Activated CD8-positive, alpha-beta T cell treated with anti-CD3 and anti-CD28 coated beads, Interleukin-2, amount 10 ng/mL, durations not matched to agents 7 days and 5 days (primary cell): ENCODE results near the gene SMARCC1. TPM values are rescaled to one million over a fixed set of nuclear protein-coding genes. Genes with fewer than 3 reads are reported as not detected.

Experiments used
- ATAC-seq: fragments of 150-1000 bp; cut with Tn5 transposase; one replicate; pipeline ENCODE4 v1.10.0; 2021; ENCODE audit warnings: moderate library complexity
- CTCF ChIA-PET: fragments of 350-600 bp; sonication (Branson Sonifier 250); formaldehyde crosslinking; loops from one replicate; lab custom pipeline; 2021; ENCODE audit warnings: antibody characterized with exemption; lab: Charles Lee
- POLR2A ChIA-PET: fragments of 350-600 bp; sonication (Branson Sonifier 250); formaldehyde crosslinking; loops from one replicate; lab custom pipeline; 2021; ENCODE audit warnings: antibody characterized with exemption; lab: Charles Lee
- DNase-seq: peaks from one replicate; pipeline ENCODE4 v3.0.0-alpha.2; 2020
- H3K27ac Mint-ChIP-seq: one replicate; pipeline ENCODE4 v1.8.0; 2021; ENCODE audit warnings: mild to moderate bottlenecking, mixed read lengths
- H3K27me3 Mint-ChIP-seq: one replicate; pipeline ENCODE4 v1.8.0; 2021; ENCODE audit warnings: low read depth, mixed read lengths
- H3K36me3 Mint-ChIP-seq: one replicate; pipeline ENCODE4 v1.8.0; 2021; ENCODE audit warnings: low read depth, mixed read lengths
- H3K4me1 Mint-ChIP-seq: one replicate; pipeline ENCODE4 v1.8.0; 2021; ENCODE audit warnings: low read depth, mixed read lengths
- H3K4me3 Mint-ChIP-seq: one replicate; pipeline ENCODE4 v1.8.0; 2021; ENCODE audit warnings: mild to moderate bottlenecking, mixed read lengths
- H3K9me3 Mint-ChIP-seq: one replicate; pipeline ENCODE4 v1.8.0; 2022; ENCODE audit warnings: mixed read lengths; ENCODE audit not compliant: insufficient read depth
- total RNA-seq, 2 experiments: library from RNA; stranded (reverse); gene quantifications; one replicate each; pipeline ENCODE4 v1.2.3, GENCODE V29; 2021

Gene SMARCC1
- total RNA-seq, 2 experiments from 2014 or later = 76.4 to 98.1 TPM

- H3K27ac Mint-ChIP-seq = no peak overlapping the region
- no peaks in the 10 kb centered on the region for H3K27me3 Mint-ChIP-seq
- no peak for DNase-seq
- POLR2A ChIA-PET = no interaction called here
- no peak overlapping the region for H3K4me3 Mint-ChIP-seq
- CTCF ChIA-PET = no interaction called here
- ATAC-seq = no peak
- H3K4me1 Mint-ChIP-seq = no peaks in the 10 kb centered on the region
- no peaks in the 10 kb centered on the region for H3K9me3 Mint-ChIP-seq
- peaks cover 12% of the 10 kb centered on the region for H3K36me3 Mint-ChIP-seq
Measured at GRCh38 chr3:47650294-47650693, 131.4 kb downstream of the SMARCC1 start.

GRCh38 chr3:47647550-47647949 is 134.1 kb downstream of the SMARCC1 start:
- ATAC-seq (no peak), DNase-seq (no peak)
- CTCF ChIA-PET = interaction anchor here (1.2 kb wide), 1 partner anchor 30 kb away, joined by 3 read pairs; no protein-coding TSS in a partner anchor
- Mint-ChIP-seq H3K9me3 (no peaks in the 10 kb centered on the region), H3K4me1 (no peaks in the 10 kb centered on the region), H3K4me3 (no peak overlapping the region), H3K27ac (no peak overlapping the region), H3K27me3 (no peaks in the 10 kb centered on the region), H3K36me3 (peaks cover 3% of the 10 kb centered on the region)
- POLR2A ChIA-PET = no interaction called here

GRCh38 chr3:47646362-47646761 is 135.3 kb downstream of the SMARCC1 start:
- Mint-ChIP-seq H3K4me3 (no peak overlapping the region), H3K27me3 (no peaks in the 10 kb centered on the region), H3K9me3 (no peaks in the 10 kb centered on the region), H3K36me3 (peaks cover 7% of the 10 kb centered on the region), H3K4me1 (no peaks in the 10 kb centered on the region), H3K27ac (no peak overlapping the region)
- DNase-seq (no peak), ATAC-seq (no peak)
- POLR2A ChIA-PET = no interaction called here
- CTCF ChIA-PET = no interaction called here

- Mint-ChIP-seq H3K27ac (no peak overlapping the region), H3K4me1 (no peaks in the 10 kb centered on the region), H3K27me3 (no peaks in the 10 kb centered on the region), H3K9me3 (no peaks in the 10 kb centered on the region), H3K36me3 (peaks cover 7% of the 10 kb centered on the region), H3K4me3 (no peak overlapping the region)
- ATAC-seq = no peak
- no peak for DNase-seq
- ChIA-PET POLR2A (no interaction called here), CTCF (no interaction called here)
Measured at GRCh38 chr3:47645551-47645950, 136.1 kb downstream of the SMARCC1 start.

GRCh38 chr3:47643092-47643491 is 138.6 kb downstream of the SMARCC1 start:
- Mint-ChIP-seq H3K4me1 (no peaks in the 10 kb centered on the region), H3K9me3 (no peaks in the 10 kb centered on the region), H3K27me3 (no peaks in the 10 kb centered on the region), H3K36me3 (peaks cover 9% of the 10 kb centered on the region), H3K27ac (no peak overlapping the region), H3K4me3 (no peak overlapping the region)
- ATAC-seq = no peak
- ChIA-PET CTCF (no interaction called here), POLR2A (no interaction called here)
- DNase-seq = no peak

GRCh38 chr3:47641739-47642138 is 140.0 kb downstream of the SMARCC1 start:
- no peak for DNase-seq
- Mint-ChIP-seq H3K36me3 (peaks cover 12% of the 10 kb centered on the region), H3K4me1 (no peaks in the 10 kb centered on the region), H3K27ac (no peak overlapping the region), H3K27me3 (no peaks in the 10 kb centered on the region), H3K4me3 (no peak overlapping the region), H3K9me3 (no peaks in the 10 kb centered on the region)
- no peak for ATAC-seq
- ChIA-PET CTCF (no interaction called here), POLR2A (no interaction called here)

- no peak overlapping the region for H3K27ac Mint-ChIP-seq
- H3K4me3 Mint-ChIP-seq = no peak overlapping the region
- H3K36me3 Mint-ChIP-seq = peaks cover 37% of the 10 kb centered on the region
- no peaks in the 10 kb centered on the region for H3K4me1 Mint-ChIP-seq
- ChIA-PET POLR2A (no interaction called here), CTCF (no interaction called here)
- no peak for DNase-seq
- no peaks in the 10 kb centered on the region for H3K27me3 Mint-ChIP-seq
- H3K9me3 Mint-ChIP-seq = no peaks in the 10 kb centered on the region
- ATAC-seq = no peak
Measured at GRCh38 chr3:47636921-47637320, 144.8 kb downstream of the SMARCC1 start.

- POLR2A ChIA-PET = no interaction called here
- ATAC-seq (no peak), DNase-seq (no peak)
- CTCF ChIA-PET = no interaction called here
- Mint-ChIP-seq H3K4me3 (no peak overlapping the region), H3K4me1 (no peaks in the 10 kb centered on the region), H3K36me3 (peaks cover 36% of the 10 kb centered on the region), H3K27ac (no peak overlapping the region), H3K27me3 (no peaks in the 10 kb centered on the region), H3K9me3 (no peaks in the 10 kb centered on the region)
Measured at GRCh38 chr3:47636225-47636624, 145.5 kb downstream of the SMARCC1 start.

- ChIA-PET POLR2A (no interaction called here), CTCF (no interaction called here)
- ATAC-seq = no peak
- H3K4me1 Mint-ChIP-seq = no peaks in the 10 kb centered on the region
- H3K4me3 Mint-ChIP-seq = no peak overlapping the region
- no peak overlapping the region for H3K27ac Mint-ChIP-seq
- no peaks in the 10 kb centered on the region for H3K9me3 Mint-ChIP-seq
- H3K27me3 Mint-ChIP-seq = no peaks in the 10 kb centered on the region
- no peak for DNase-seq
- H3K36me3 Mint-ChIP-seq = peaks cover 35% of the 10 kb centered on the region
Measured at GRCh38 chr3:47635536-47635935, 146.2 kb downstream of the SMARCC1 start.

GRCh38 chr3:47634996-47635395 is 146.7 kb downstream of the SMARCC1 start:
- Mint-ChIP-seq H3K4me1 (no peaks in the 10 kb centered on the region), H3K36me3 (peaks cover 35% of the 10 kb centered on the region), H3K27me3 (no peaks in the 10 kb centered on the region), H3K4me3 (no peak overlapping the region), H3K9me3 (no peaks in the 10 kb centered on the region), H3K27ac (no peak overlapping the region)
- POLR2A ChIA-PET = interaction anchor here (0.7 kb wide), 1 partner anchor 12 kb away, joined by 3 read pairs; no protein-coding TSS in a partner anchor
- DNase-seq (no peak), ATAC-seq (no peak)
- CTCF ChIA-PET = interaction anchor here (1.0 kb wide), 1 partner anchor 17 kb away, joined by 3 read pairs; no protein-coding TSS in a partner anchor

- ChIA-PET CTCF (interaction anchor here (1.0 kb wide), 1 partner anchor 109 kb away, joined by 3 read pairs; no protein-coding TSS in a partner anchor), POLR2A (no interaction called here)
- Mint-ChIP-seq H3K27me3 (no peaks in the 10 kb centered on the region), H3K36me3 (peaks cover 43% of the 10 kb centered on the region), H3K4me3 (no peak overlapping the region), H3K4me1 (no peaks in the 10 kb centered on the region), H3K27ac (no peak overlapping the region), H3K9me3 (no peaks in the 10 kb centered on the region)
- no peak for DNase-seq
- no peak for ATAC-seq
Measured at GRCh38 chr3:47630810-47631209, 150.9 kb downstream of the SMARCC1 start.

GRCh38 chr3:47629770-47630169 is 151.9 kb downstream of the SMARCC1 start:
- H3K27ac Mint-ChIP-seq = no peak overlapping the region
- no peaks in the 10 kb centered on the region for H3K27me3 Mint-ChIP-seq
- H3K36me3 Mint-ChIP-seq = peaks cover 40% of the 10 kb centered on the region
- DNase-seq (no peak), ATAC-seq (no peak)
- H3K4me1 Mint-ChIP-seq = no peaks in the 10 kb centered on the region
- no peak overlapping the region for H3K4me3 Mint-ChIP-seq
- CTCF ChIA-PET = interaction anchor here (1.2 kb wide), 1 partner anchor 195 kb away, joined by 3 read pairs; no protein-coding TSS in a partner anchor
- POLR2A ChIA-PET = no interaction called here
- no peaks in the 10 kb centered on the region for H3K9me3 Mint-ChIP-seq

GRCh38 chr3:47628426-47628825 is 153.3 kb downstream of the SMARCC1 start:
- ATAC-seq (no peak), DNase-seq (no peak)
- Mint-ChIP-seq H3K4me3 (no peak overlapping the region), H3K27ac (no peak overlapping the region), H3K9me3 (no peaks in the 10 kb centered on the region), H3K36me3 (peaks cover 38% of the 10 kb centered on the region), H3K4me1 (no peaks in the 10 kb centered on the region), H3K27me3 (no peaks in the 10 kb centered on the region)
- POLR2A ChIA-PET = interaction anchor here (1.4 kb wide), 1 partner anchor 152 kb away, joined by 3 read pairs; no protein-coding TSS in a partner anchor
- CTCF ChIA-PET = interaction anchor here (1.1 kb wide), 1 partner anchor 12 kb away, joined by 4 read pairs; no protein-coding TSS in a partner anchor
